GM11168 (cell line): ENCODE results near the gene ZNF428.
"Not testable (repeated sequence)": the region's sequence is repeated elsewhere in the genome, so short reads cannot be mapped to it uniquely, and the experiment has no call there.

Source experiments
- in situ Hi-C: fragments of 300-500 bp; cut with MboI; formaldehyde crosslinking; loops from one replicate; pipeline ENCODE4 v1.12.0; 2022; ENCODE audit warnings: low sequenced_read_pairs; ENCODE audit not compliant: unreplicated experiment

ZNF428 gene

DNA sequence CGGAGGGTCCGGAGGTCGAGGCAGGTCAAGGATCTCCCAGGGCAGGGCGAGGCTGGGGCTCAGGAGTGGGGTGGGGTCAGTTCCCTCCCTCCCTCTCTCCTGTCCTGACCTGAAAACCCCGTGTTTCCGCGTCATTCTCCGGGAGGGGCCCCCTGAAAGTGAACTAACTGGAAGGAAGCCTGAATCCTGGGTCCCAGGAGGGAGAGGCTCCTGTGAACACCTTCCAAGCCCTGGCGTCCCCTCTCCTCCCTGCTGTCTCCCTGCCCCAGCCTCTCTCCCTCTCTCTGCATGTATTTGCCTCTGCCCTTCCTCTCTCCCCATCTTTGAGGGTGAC is 21.0 kb upstream of the ZNF428 start:
- in situ Hi-C loops: no loop called here

DNA sequence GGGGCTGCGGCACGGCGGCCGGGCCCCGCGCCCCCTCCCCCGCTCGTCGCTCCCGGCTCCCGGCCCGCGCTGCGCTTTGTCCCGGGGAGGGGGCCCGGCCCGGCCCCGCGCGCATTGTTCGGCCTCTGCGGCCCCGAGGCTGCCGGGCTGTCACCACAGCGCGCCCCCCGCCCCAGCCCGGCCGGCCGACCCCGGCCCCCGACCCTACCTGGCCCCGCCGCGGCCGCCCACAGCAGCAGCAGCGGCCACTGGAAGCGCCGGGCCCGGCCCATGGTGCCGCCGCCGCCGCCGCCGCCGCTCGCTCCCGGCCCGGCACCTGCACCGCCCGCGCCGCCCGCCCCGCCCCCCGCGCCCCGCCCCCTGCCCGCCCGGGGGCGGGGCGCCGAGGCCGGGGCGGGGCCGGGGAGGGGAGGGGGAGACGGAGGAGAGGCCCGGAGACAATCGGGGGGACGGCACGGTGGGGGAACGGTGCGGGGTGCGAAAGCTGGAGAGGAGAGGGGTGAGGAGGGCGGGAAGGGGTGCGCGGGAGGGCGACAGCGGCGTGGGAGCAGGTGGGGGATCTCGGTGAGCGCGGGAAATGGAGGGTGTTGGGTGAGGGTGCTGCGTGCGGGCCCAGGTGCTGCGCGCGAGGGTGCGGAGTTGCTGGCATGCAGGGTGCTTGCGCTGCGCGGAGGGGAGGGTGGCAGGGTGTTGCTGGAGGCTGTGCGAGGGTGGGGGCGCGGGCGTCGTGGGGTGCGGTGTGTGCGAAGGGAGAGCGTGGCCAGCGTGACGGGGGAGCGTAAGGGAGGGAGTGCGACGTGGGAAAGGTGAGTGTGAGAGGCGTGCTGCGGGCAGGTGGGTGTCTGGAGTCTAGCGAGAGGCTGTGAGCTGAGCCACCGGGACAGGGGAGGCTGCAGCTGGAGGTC is 20.3 kb upstream of the ZNF428 start, which contains the start of gene CADM4:
Gene CADM4 (minus strand): TSS at position 332 of the 905 bp plus-strand sequence. CDS start 60 bp downstream, at position 272.
- in situ Hi-C loops: no loop called here

DNA sequence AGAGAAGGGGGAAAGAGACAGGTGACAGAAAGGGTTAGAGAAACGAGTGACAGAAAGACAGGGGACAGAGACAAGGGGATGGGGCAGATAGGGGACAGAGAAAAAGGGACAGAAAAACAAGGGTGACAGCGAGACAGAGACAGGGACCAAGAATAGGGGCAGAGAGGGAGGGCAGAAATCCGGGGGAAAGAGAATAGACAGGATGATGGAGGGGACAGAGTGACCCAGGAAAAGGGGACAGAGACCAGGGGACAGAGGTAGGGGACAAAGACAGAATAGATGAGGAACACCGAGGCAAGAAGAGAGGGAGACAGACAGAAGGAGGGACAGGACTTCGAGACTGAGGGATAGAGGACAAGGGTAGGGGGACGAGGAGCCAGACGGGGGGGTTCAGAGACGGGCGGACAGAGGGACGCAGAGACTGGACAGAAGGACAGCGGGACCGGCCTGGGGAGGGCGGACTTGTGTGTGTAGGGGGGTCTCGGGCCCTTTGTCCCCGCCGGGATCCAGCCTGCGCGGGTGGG is 19.6 kb upstream of the ZNF428 start:
- in situ Hi-C loops: no loop called here

DNA sequence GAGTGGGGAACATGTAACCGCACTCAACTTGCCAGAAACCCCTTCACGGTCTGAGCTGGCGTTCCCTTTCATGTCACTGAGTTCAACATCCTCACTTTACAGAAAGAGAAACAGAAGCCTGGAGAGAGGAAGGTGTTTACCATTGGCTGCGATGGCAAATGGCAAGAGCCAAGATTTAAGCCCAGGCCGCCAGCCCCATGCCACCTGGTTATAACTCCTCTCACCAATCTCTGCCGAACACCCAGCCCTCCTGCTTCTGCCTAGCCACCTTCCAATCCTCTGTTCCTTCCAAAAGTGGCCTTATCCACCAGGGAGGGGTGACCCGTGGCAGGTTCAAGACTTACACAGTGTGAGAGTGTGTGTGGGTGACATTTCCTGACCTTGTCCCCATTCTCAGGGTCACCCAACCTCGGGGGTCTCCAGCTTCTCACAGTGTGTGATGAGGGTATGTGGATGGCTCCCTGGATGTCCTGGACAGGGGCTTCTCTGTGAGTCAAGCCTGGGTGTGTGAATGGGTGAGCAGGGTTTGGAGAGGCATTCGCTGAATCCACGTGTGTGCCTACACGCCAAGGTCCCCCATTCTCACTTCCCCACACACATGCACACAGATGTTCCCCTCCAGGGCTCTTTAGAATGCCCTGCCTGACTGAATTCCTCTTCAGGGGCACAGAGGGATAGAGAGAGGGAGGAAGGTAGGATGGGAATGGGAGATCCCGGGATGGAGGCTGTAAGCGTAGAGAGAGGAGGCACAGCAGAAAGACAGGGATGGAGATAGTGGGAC is 19.0 kb upstream of the ZNF428 start:
- in situ Hi-C loops: no loop called here

DNA sequence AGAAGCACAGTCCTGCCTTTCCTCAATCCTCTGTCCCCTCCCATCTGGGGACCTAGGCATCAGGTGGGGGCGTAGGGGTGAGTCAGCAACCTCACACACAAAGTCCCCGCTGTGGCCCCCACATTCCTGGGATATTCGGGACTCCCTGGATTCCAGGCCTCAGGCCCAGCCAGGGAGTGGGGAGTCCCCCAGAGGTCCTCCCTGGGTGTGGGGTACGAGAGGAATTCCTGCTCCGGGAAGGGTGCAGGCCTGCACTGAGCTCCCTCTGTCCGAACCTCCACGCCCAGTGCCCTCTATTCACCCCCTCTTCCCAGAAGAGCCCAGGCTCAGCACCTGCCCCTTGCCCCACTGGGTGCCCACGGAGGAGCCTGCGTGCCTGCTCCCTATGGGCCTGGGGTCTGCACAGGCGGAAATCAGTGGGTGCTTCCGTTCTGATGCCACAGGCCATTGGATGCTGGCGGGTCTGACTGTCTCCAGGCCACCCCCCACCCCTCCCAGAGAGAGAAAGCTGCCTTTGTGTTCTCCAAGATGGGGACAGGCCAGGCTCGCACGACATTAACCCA is 16.8 kb upstream of the ZNF428 start:
- in situ Hi-C loops: no loop called here

DNA sequence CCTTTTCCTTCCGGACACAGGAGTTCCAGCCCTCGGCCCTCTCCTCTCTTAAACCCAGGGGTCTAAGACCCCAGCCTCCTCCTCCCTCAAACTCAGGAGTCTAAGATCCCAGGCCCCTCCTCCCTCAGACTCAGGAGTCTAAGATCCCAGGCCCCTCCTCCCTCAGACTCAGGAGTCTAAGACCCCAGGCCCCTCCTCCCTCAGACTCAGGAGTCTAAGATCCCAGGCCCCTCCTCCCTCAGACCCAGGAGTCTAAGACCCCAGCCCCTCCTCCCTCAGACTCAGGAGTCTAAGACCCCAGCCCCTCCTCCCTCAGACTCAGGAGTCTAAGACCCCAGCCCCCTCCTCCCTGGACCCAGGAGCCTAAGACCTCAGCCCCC is 16.1 kb upstream of the ZNF428 start:
- in situ Hi-C loops: not testable (repeated sequence)

DNA sequence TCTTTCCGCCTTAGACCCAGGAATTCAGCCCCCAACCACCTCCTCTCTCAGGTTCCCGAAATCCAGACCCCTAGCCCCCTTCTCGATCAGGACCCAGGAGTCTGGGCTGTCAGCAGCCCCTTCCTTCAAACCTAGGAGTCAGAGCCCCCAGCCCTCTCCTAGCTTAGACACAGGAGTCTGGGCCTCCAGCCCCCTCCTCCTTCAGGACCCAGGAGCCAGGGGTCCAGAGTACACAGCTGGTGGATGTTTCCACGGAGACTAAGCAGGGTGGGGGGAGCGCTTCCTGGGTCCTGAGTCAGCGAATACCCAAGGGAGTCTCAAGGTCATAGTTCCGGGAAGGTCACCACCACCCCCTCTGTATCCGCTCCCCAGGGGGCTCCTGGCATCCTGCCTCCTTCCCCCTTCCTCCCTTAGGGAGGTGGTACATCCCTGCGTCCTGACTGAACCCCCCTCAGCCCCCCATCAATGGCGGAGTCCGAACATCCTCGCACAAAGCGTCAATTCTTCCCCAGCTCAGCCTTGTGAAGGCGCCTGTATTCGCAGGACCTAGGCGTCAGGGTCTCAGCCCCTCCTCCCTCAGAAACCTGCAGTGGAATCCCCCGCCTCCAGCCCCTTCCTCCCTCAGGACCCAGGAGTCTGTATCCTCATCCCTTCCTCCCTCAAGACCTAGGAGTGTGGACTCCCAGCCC is 15.6 kb upstream of the ZNF428 start:
- in situ Hi-C loops: no loop called here

DNA sequence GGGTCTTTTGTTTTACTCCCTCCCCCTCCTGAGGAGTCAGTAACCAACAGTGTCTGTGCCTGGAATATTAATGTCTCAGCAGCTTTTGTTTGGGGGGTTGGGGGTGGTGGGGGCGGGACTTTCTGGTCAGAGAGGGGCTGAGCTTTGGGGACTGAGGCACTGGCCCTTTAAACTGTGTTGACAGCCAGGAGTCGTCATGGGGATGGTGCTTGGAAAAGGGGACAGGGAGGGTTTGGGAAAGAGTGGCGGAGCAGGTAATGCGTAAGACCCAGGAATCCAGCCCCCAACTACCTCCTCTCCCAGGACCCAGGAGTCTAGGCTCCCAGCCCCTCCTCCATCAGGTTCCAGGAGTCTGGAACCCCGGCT is 15.1 kb upstream of the ZNF428 start:
- in situ Hi-C loops: no loop called here

DNA sequence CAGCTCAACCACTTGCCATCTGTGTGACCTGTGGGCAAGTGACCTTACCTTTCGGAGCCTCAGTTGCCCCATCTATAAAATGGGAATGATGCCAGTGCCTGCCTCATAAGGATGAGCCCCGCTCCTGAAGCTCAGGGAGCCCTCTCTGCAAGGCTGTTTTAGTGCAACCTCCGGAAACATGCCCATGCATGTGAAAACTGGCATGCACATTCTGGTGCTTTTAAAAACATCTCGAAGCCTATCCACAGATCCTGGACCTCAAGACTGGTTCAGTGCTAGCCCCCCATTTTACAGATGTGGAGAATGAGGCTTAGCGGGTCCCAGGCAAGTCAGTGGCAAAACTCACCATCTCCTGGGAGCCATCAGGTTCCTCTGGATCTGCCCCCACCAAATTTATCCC is 14.6 kb upstream of the ZNF428 start:
- in situ Hi-C loops: no loop called here

DNA sequence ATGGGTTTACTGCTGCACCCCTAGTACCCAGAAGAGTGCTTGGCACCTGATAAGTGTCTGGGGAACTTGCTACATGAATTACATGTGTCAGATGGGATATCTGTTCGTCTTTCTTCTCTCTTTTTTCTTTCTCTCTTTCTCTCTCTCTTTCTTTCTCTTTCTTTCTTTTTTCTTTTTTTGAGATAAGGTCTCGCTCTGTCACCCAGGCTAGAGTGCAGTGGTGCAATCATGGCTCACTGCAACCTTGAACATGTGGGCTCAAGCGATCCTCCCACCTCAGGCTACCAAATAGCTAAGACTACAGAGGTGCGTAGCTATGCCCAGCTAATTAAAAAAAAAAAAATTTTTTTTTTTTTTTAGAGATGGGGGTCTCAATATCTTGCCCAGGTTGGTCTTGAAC is 14.1 kb upstream of the ZNF428 start:
- in situ Hi-C loops: no loop called here

DNA sequence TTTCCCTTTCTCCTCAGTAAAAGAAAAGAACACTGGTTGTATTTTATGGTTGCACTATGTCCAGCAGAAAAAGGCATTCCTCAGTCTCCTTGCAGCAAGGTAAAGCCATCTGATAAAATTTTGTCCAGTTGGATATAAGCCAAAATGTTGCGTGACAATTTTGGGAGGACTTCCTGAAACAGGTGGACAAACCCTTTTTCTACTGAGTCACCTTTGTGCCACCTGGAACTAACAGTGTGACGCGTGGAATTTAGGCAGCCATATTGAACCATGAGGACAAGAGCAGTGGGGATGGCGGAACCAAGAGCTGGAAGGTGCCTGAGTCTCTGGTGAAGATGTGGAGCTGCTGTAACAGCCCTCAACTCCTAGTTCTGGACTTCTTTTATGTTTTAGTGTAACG is 12.1 kb upstream of the ZNF428 start:
- in situ Hi-C loops: no loop called here

DNA sequence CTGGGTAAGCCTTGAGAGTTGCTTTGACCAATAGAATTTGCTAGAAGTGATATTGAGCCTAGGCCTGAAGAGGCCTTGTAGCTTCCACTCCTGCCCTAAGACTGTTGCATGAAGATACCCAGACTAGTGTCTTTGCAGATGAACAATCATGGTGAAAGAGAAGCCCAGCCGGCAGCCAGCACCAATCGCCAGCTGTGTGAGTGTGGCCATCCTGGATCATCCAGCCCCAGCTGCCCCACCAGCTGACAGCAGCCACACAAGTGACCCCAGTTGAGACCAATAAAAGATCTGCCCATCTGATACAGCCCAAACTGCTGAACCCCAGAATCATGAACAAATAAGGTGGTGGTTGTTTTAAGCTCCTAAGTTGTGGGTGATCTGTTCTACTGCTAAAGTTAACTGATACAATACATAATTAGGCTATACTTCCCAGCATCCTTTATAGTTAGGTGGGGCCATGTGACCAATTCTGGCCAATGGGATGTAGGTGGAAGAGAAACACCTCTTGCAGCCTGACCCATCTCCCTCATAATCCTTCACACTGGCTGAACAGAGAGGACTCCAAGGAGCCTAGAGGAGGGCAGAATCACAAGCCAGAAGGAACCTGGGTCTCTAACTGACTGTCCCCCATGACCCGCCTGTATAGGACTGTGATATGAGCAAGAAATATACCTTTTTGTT is 9.4 kb upstream of the ZNF428 start:
- in situ Hi-C loops: no loop called here

DNA sequence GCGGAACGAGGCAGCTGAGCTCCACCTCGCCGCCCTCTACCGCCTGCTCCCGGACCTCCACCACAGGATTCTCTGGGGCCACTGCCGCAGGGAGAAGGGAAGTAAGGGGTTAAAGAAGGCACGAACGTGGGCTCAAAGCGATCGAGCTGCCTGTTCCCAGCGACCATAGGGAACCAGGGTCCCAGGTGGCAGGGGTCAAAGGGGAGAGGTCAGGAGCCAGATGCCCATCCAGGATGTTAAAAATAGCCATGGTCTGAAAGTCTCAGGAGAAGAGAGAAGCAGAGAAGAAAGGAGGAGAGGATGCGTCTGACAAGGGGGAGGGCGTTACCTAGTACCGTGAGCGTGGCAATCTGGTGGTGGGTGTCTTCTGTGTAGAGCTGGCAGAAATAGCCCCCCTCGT is 7.4 kb upstream of the ZNF428 start:
- in situ Hi-C loops: no loop called here

DNA sequence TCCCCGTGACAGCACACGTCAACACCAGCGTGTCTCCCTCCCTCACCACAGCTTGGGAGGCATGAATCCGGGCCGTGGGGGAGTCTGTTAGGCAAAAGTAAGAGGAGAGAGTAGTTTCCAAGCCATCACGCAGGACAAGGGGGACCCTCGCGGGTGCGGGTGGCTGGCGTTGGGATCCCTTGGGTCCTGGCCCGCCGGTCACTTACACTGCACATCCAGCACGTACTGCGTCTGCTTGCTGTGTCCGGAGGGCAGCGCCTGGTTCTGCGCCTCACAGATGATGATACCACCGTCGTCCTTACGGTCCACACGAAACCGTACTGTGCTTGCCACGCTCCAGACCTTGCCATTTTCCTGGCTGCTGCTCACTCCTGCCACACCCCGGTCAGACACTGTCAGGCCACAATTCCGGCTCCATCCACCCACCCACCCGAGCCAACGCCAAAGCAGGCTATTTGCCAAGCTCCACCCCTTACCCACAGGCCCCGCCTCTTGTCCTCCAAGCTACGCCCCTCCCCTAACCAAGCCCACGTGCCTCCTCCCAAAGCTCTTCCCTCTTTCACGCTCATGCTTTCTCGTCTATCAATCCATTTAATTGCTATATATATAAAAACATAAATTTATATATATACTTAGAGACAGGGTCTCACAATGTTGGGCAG is 6.6 kb upstream of the ZNF428 start:
- in situ Hi-C loops: no loop called here

DNA sequence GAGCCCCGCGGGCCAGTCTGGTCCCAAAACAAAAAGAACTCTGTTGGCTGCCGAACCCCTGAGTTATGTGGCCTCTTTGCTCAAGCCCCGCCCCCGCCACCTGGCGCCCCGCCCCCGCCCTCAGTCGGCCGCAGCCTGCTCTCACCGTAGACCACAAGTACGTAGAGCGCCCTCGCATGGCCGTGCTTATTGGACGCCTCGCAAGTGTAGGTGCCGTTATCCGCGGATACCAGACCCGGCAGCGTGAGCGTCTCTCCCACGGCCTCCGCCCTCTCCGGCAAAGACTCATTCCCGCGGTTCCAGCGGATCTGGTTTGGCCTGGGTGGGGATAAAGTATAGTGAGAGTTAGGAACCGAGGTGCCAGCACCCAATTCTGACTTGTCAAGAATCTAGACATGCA is 5.5 kb upstream of the ZNF428 start:
- in situ Hi-C loops: no loop called here

DNA sequence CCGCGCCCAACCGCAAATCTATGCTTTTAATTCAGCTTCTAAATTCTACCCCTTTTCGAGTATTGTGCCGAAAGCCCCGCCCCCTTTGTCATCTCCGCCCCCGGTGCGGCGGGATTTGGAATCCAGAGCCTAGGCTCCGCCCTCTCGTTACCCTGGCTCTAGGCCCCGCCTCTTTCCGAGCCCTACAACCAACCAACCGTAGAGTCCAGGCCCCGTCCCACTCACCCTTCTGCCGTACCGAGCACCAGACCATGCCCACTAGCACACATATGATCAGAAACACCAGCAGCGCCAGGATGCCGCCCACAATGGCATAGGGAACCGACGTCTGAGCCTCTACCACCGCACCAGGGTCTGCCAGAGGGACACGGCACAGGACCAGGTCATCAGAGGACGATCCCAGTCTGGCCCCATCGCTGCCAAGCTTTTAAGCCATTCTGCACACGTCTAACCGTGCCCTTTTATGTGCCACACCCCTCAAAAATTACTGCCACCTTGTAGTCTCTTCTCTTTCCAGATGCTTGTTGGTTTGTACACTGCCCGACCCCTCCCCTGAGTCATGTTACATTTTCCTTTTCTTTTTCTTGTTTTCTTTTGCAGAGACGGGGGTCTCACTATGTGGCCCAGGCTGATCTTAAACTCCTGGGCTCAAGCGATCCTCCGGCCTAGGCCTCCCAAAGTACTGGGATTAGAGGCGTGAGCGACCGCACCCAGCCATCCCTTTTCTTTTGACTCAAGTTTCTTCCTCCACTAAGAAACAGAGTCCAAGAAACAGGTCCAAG is 4.7 kb upstream of the ZNF428 start:
- in situ Hi-C loops: no loop called here

DNA sequence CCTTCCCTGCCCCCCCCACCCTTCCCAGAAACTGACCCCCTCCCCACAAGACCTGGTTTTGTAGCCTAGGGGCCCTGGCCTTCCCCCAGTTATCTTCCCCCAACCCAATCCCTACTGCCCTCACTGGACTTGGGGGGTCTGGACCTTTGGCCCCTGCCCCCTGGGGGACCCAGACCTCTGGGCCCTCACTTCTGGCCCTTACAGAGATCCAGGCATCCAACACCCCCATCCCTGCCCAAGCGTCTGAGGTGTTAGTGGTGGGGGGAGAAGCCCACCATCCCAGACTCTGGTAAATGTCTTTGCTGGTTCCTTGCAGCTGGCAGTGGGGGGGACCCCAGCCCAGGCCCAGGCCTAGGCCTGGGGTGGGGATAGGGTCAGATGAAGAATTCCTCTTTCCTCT is 3.5 kb upstream of the ZNF428 start:
- in situ Hi-C loops: no loop called here

DNA sequence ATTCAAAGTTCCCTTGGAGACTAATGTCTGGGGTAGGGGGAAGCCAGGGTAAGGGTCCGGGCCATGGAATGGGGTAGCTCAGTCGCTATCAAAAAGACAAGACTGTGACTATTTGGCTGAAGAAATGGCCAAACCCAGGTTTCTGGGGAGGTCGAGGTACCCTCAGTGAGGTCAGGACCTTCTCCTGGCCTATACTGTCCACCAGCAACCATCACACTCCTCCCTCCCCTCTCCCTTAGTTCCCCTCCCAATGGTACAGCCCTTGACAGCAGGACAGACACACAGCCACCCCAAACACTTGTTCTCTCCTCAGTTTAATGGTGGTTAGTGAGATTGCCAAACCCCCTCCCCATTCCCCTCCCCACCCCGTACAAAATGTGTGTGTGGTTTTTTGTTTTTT is 2.6 kb upstream of the ZNF428 start:
- in situ Hi-C loops: no loop called here
